HepG2 (cell line): ENCODE results near the gene KIF20A. TPM values are rescaled to one million over a fixed set of nuclear protein-coding genes. Genes with fewer than 3 reads are reported as not detected.
"Not testable (repeated sequence)": the region's sequence is repeated elsewhere in the genome, so short reads cannot be mapped to it uniquely, and the experiment has no call there.

Experiments
- ATAC-seq: fragments of 200-7000 bp; cut with Tn5 transposase; 3 replicates; pipeline ENCODE4 v1.9.1; 2020; ENCODE audit warnings: mild to moderate bottlenecking, moderate library complexity
- BruUV-seq: library from RNA; stranded (reverse); fragments of 400-500 nt; replicated peaks from 2 replicates; lab custom pipeline; 2021; lab: Mats Ljungman, UMichigan
- CTCF ChIA-PET: fragments of 300-600 bp; formaldehyde crosslinking; extraction: SDS; loops from one replicate; lab custom pipeline; 2021; ENCODE audit warnings: low total read pairs, inconsistent platforms, low intra/inter-chr PET ratio; lab: Yijun Ruan, JAX
- POLR2A ChIA-PET: fragments of 350-600 bp; sonication (Branson Sonifier 250); formaldehyde crosslinking; loops from one replicate; lab custom pipeline; 2020; ENCODE audit warnings: antibody characterized with exemption, inconsistent platforms; lab: Yijun Ruan, JAX
- DNase-seq: peaks from one replicate; pipeline ENCODE4 v3.0.0-alpha.2; 2015; ENCODE audit warnings: low spot score
- FAIRE-seq: peaks from 3 replicates; lab custom pipeline; 2011; peaks lifted over from hg19 to GRCh38; lab: Jason Lieb, UNC
- H2AFZ ChIP-seq: one replicate; pipeline ENCODE4 v1.6.1; 2011; ENCODE audit warnings: low read length, inconsistent platforms
- H3K27ac ChIP-seq: fragments of 300-600 bp; 3 replicates; pipeline ENCODE4 v1.8.0; 2011; ENCODE audit warnings: mixed run types, mild to moderate bottlenecking, mixed read lengths, low read length, inconsistent platforms; ENCODE audit not compliant: insufficient read depth; ENCODE audit errors: extremely low read length
- H3K27me3 ChIP-seq, 2 experiments: fragments of 200-600 bp in 1 of 2; 2 replicates in 1 of 2; 3 replicates in 1 of 2; pipeline versions ENCODE4 v1.6.0 to v1.8.0; 2011; ENCODE audit warnings: low read length in 2 of 2, mild to moderate bottlenecking in 2 of 2, moderate library complexity in 2 of 2, inconsistent platforms in 1 of 2; ENCODE audit not compliant: insufficient read depth in 2 of 2, control insufficient read depth in 1 of 2
- H3K36me3 ChIP-seq, 2 experiments: fragments of 200-600 bp in 1 of 2; replicated peaks in 1 of 2; 2 replicates in 1 of 2; 3 replicates in 1 of 2; pipeline versions ENCODE4 v1.5.1 to v1.8.0; 2011; ENCODE audit warnings: low read length in 2 of 2, inconsistent platforms in 1 of 2; ENCODE audit not compliant: insufficient read depth in 2 of 2, control insufficient read depth in 1 of 2
- H3K4me1 ChIP-seq: 2 replicates; pipeline ENCODE4 v1.5.1; 2012; ENCODE audit warnings: low read length, inconsistent platforms; ENCODE audit not compliant: insufficient read depth
- H3K4me2 ChIP-seq: 2 replicates; pipeline ENCODE4 v1.6.0; 2011; ENCODE audit warnings: low read depth, low read length, inconsistent platforms
- H3K4me3 ChIP-seq, 3 experiments: fragments of 200-600 bp in 1 of 3; sonication (generic), shearing (Covaris generic) in 1 of 3; replicated peaks in 1 of 3; 2 replicates each; pipeline ENCODE4 v1.5.1; 2011 to 2016; ENCODE audit warnings: low read length in 3 of 3, inconsistent platforms in 2 of 3, low read depth in 2 of 3, mild to moderate bottlenecking in 2 of 3, control low read depth in 1 of 3, mixed read lengths in 1 of 3; ENCODE audit not compliant: insufficient read depth in 1 of 3
- H3K79me2 ChIP-seq: one replicate; pipeline ENCODE4 v1.6.1; 2011; ENCODE audit warnings: low read length, inconsistent platforms; ENCODE audit not compliant: insufficient read depth
- H3K9ac ChIP-seq: 2 replicates; pipeline ENCODE4 v1.6.0; 2011; ENCODE audit warnings: mild to moderate bottlenecking, low read depth, low read length, inconsistent platforms; ENCODE audit not compliant: insufficient read depth
- H3K9me3 ChIP-seq: 2 replicates; pipeline ENCODE4 v1.5.1; 2012; ENCODE audit warnings: mild to moderate bottlenecking, low read length
- H4K20me1 ChIP-seq: 2 replicates; pipeline ENCODE4 v1.6.0; 2011; ENCODE audit warnings: inconsistent platforms, mild to moderate bottlenecking, low read length, moderate library complexity; ENCODE audit not compliant: insufficient read depth
- FOXJ3 ChIP-seq: sonication (generic); formaldehyde crosslinking; IDR thresholded peaks from 2 replicates; pipeline ENCODE4 v1.4.0; 2020; ENCODE audit warnings: missing genetic modification reagents, mild to moderate bottlenecking, borderline replicate concordance
- NFYB ChIP-seq: sonication (generic); formaldehyde crosslinking; IDR thresholded peaks from 2 replicates; pipeline ENCODE4 v1.4.0; 2020; ENCODE audit warnings: missing genetic modification reagents
- NFYC ChIP-seq: IDR thresholded peaks from 2 replicates; pipeline ENCODE4 v1.6.1; 2016; ENCODE audit warnings: missing genetic modification reagents, missing compliant biosample characterization
- SMAD9 ChIP-seq: sonication (generic); formaldehyde crosslinking; IDR thresholded peaks from 2 replicates; pipeline ENCODE4 v1.5.1; 2020; ENCODE audit warnings: mild to moderate bottlenecking, missing genetic modification reagents
- TAF15 ChIP-seq: fragments of 200-400 bp; formaldehyde crosslinking; IDR thresholded peaks from one replicate; pipeline ENCODE4 v1.6.1; 2018; ENCODE audit warnings: mild to moderate bottlenecking, low read depth, low read length; ENCODE audit not compliant: poor library complexity, severe bottlenecking
- ZC3H4 ChIP-seq: sonication (generic); formaldehyde crosslinking; IDR thresholded peaks from 2 replicates; pipeline ENCODE4 v1.4.0; 2020; ENCODE audit warnings: missing genetic modification reagents, borderline replicate concordance
- ZIK1 ChIP-seq: sonication (generic); formaldehyde crosslinking; IDR thresholded peaks from 2 replicates; pipeline ENCODE4 v1.5.0; 2020; ENCODE audit warnings: mild to moderate bottlenecking, low read depth, missing genetic modification reagents, borderline replicate concordance
- ZNF12 ChIP-seq: sonication (generic); formaldehyde crosslinking; IDR thresholded peaks from 2 replicates; pipeline ENCODE4 v1.5.0; 2020; ENCODE audit warnings: missing genetic modification reagents
- ZNF556 ChIP-seq: sonication (generic); formaldehyde crosslinking; IDR thresholded peaks from 2 replicates; pipeline ENCODE4 v1.4.0; 2020; ENCODE audit warnings: mild to moderate bottlenecking, missing genetic modification reagents, borderline replicate concordance
- ZNF607 ChIP-seq: sonication (generic); formaldehyde crosslinking; IDR thresholded peaks from 2 replicates; pipeline ENCODE4 v1.5.1; 2020; ENCODE audit warnings: missing genetic modification reagents, mild to moderate bottlenecking, borderline replicate concordance
- ZNF850 ChIP-seq: sonication (generic); formaldehyde crosslinking; conservative IDR thresholded peaks from 2 replicates; pipeline ENCODE4 v1.9.0; 2021; ENCODE audit warnings: mild to moderate bottlenecking, missing genetic modification reagents
- WGBS: methylation state at CpG from one replicate; pipeline ENCODE4 v1.1.6; 2017; ENCODE audit warnings: low lambda C conversion rate; 5-methylcytosine and 5-hydroxymethylcytosine counted together
- in situ Hi-C: cut with HindIII; loops from 2 replicates; pipeline ENCODE4 v1.10.0; 2017; ENCODE audit warnings: low pct_unique_long_range_greater_than_20kb; ENCODE audit not compliant: extremely low pct_ligation_motif_present
- intact Hi-C: fragments of 100-400 bp; cut with micrococcal nuclease; formaldehyde crosslinking; loops from one replicate; pipeline ENCODE4 v1.10.0; 2022; ENCODE audit not compliant: unreplicated experiment
- polyA plus RNA-seq, 8 experiments: library from polyadenylated mRNA; depleted of rRNA in 3 of 8; stranded (reverse) in 7 of 8; unstranded in 1 of 8; fragments of >200 nt; fragmentation: Illumina TruSeq in 4 of 8; extraction: Trizol in 4 of 8; gene quantifications; 2 replicates each; pipeline versions ENCODE4 v1.2.1 to v1.2.3, GENCODE V29; 2011 to 2016; ENCODE audit warnings: low read depth in 4 of 8, missing spikeins in 1 of 8, mixed read lengths in 1 of 8; ENCODE audit not compliant: insufficient read depth in 1 of 8
- total RNA-seq, 5 experiments: library from RNA; depleted of rRNA; stranded (reverse); fragments of >200 nt; fragmentation: Illumina TruSeq; extraction: Trizol; gene quantifications; 2 replicates each; pipeline ENCODE4 v1.2.3, GENCODE V29; 2016; ENCODE audit warnings: low read depth in 1 of 5
- TF ChIP-seq, protein P1 (sequence below): sonication (generic); formaldehyde crosslinking; IDR thresholded peaks from 2 replicates; pipeline ENCODE4 v1.8.0; 2022; ENCODE audit warnings: mild to moderate bottlenecking, missing genetic modification reagents, moderate library complexity
- TF ChIP-seq, protein P2 (sequence below): sonication (generic); formaldehyde crosslinking; IDR thresholded peaks from 2 replicates; pipeline ENCODE4 v1.4.0; 2020; ENCODE audit warnings: missing genetic modification reagents
- TF ChIP-seq, protein P3 (sequence below): IDR thresholded peaks from 2 replicates; pipeline ENCODE4 v1.6.1; 2012; ENCODE audit warnings: inconsistent platforms

KIF20A gene
- total and polyA plus RNA-seq, 2 of the 13 experiments (the other 11 are each of a cell fraction or from before 2014, with no cell fraction given): 17.1 to 66.8 TPM

DNA sequence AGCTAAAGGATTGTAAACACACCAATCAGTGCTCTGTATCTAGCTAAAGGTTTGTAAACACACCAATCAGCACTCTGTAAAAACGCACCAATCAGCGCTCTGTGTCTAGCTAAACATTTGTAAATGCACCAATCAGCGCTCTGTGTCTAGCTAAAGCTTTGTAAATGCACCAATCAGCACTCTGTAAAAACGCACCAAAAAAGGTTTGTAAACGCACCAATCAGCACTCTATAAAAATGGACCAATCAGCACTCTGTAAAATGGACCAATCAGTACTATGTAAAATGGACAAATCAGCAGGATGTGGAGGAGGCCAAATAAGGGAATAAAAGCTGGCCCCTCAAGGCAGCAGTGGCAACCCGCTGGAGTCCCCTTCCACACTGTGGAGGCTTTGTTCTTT, 35.3 kb upstream of the KIF20A start:
- H3K36me3 ChIP-seq, ATAC-seq, BruUV-seq, H3K27me3 ChIP-seq, POLR2A ChIA-PET, H2AFZ ChIP-seq, in situ Hi-C loops, H3K4me1 ChIP-seq, H3K27ac ChIP-seq, DNase-seq, H4K20me1 ChIP-seq, CTCF ChIA-PET, H3K79me2 ChIP-seq, intact Hi-C loops, FAIRE-seq, H3K4me2 ChIP-seq, H3K4me3 ChIP-seq, H3K9me3 ChIP-seq, H3K9ac ChIP-seq: not testable (repeated sequence)
- peak; percentile 47; the same call in 1 of the 2 replicates for TF ChIP-seq NFYB (CRISPR knock-in tag)
- TF ChIP-seq NFYC (CRISPR knock-in tag): 0 out of 2 replicates have a peak, but pooled peaks have one; percentile 26
- 88% methylated on average over 6 of the region's 6 CpGs for WGBS

DNA sequence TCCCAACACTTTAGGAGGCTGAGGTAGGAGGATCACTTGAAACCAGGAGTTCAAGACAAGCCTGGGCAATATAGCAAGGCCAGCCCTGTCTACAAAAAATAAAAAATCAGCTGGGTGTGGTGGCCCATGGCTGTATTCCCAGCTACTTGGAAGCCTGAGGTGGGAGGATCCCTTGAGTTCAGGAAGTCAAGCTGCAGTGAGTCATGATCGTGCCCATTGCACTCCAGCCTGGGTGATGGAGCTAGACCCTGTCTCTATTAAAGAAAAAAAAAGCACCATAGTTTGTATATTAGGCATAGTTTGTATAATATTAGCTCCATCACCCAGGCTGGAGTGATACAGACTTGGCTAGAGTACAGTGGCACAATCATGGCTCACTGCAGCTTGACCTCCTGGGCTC, 30.1 kb upstream of the KIF20A start:
- FAIRE-seq: no peak
- no peak for ATAC-seq
- intact Hi-C loops (no loop called here), in situ Hi-C loops (no loop called here)
- no peaks in the 10 kb centered on the region for H3K79me2 ChIP-seq
- H3K4me2 ChIP-seq: no peak overlapping the region
- no TSS peak for BruUV-seq
- no peaks in the 10 kb centered on the region for H4K20me1 ChIP-seq
- H2AFZ ChIP-seq: no peak overlapping the region
- no peaks in the 10 kb centered on the region for H3K36me3 ChIP-seq
- no peak overlapping the region for H3K9ac ChIP-seq
- DNase-seq: no peak
- WGBS: 43% methylated on average over 1 of the region's 1 CpG
- no peak overlapping the region for H3K4me3 ChIP-seq
- POLR2A ChIA-PET: no interaction called here
- CTCF ChIA-PET: no interaction called here
- no peaks in the 10 kb centered on the region for H3K4me1 ChIP-seq
- no peaks in the 10 kb centered on the region for H3K9me3 ChIP-seq
- H3K27ac ChIP-seq: no peak overlapping the region
- no peaks in the 10 kb centered on the region for H3K27me3 ChIP-seq
- TF ChIP-seq ZNF850 (no peak), FOXJ3 (no peak), TAF15 (no peak), ZNF556 (CRISPR knock-in tag) (no peak), ZC3H4 (no peak), ZNF12 (CRISPR knock-in tag) (no peak), ZNF607 (CRISPR knock-in tag) (no peak), SMAD9 (no peak), ZIK1 (no peak)
- TF ChIP-seq, protein P1, sequence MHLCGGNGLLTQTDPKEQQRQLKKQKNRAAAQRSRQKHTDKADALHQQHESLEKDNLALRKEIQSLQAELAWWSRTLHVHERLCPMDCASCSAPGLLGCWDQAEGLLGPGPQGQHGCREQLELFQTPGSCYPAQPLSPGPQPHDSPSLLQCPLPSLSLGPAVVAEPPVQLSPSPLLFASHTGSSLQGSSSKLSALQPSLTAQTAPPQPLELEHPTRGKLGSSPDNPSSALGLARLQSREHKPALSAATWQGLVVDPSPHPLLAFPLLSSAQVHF (CRISPR knock-in tag): no peak
- TF ChIP-seq, protein P2, sequence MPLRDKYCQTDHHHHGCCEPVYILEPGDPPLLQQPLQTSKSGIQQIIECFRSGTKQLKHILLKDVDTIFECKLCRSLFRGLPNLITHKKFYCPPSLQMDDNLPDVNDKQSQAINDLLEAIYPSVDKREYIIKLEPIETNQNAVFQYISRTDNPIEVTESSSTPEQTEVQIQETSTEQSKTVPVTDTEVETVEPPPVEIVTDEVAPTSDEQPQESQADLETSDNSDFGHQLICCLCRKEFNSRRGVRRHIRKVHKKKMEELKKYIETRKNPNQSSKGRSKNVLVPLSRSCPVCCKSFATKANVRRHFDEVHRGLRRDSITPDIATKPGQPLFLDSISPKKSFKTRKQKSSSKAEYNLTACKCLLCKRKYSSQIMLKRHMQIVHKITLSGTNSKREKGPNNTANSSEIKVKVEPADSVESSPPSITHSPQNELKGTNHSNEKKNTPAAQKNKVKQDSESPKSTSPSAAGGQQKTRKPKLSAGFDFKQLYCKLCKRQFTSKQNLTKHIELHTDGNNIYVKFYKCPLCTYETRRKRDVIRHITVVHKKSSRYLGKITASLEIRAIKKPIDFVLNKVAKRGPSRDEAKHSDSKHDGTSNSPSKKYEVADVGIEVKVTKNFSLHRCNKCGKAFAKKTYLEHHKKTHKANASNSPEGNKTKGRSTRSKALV (CRISPR knock-in tag): no peak
- TF ChIP-seq, protein P3, sequence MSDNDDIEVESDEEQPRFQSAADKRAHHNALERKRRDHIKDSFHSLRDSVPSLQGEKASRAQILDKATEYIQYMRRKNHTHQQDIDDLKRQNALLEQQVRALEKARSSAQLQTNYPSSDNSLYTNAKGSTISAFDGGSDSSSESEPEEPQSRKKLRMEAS: no peak
